ENCODE data around the gene TSHZ1.
A peak's percentile ranks its signal among the peaks of the same experiment; 100 is the strongest.

TSHZ1 gene

GRCh38 chr18:75277610-75277928 lies 67.0 kb downstream of the TSHZ1 start:
- no peak for DNase-seq

- no peak for DNase-seq
These were observed 68.8 kb downstream of the TSHZ1 start for GRCh38 chr18:75279381-75279780.

GRCh38 chr18:75280427-75281280 lies 70.1 kb downstream of the TSHZ1 start:
- no peak for DNase-seq

- DNase-seq, result no peak
These were observed 72.1 kb downstream of the TSHZ1 start for GRCh38 chr18:75282746-75283145.

GRCh38 chr18:75283731-75284130 lies 73.1 kb downstream of the TSHZ1 start:
- DNase-seq, result no peak

- no peak for DNase-seq
These were observed 74.0 kb downstream of the TSHZ1 start for GRCh38 chr18:75284566-75284965.

- no peak for DNase-seq
These were observed 75.3 kb downstream of the TSHZ1 start for GRCh38 chr18:75285876-75286275.

GRCh38 chr18:75287006-75287405 lies 76.4 kb downstream of the TSHZ1 start:
- DNase-seq, result no peak

- DNase-seq, result no peak
These were observed 77.1 kb downstream of the TSHZ1 start for GRCh38 chr18:75287700-75288099.

- DNase-seq, result no peak
These were observed 79.2 kb downstream of the TSHZ1 start for GRCh38 chr18:75289761-75290160.

GRCh38 chr18:75290737-75291358 lies 80.3 kb downstream of the TSHZ1 start:
- DNase-seq, result no peak

GRCh38 chr18:75291460-75291859 lies 80.9 kb downstream of the TSHZ1 start:
- DNase-seq, result no peak

- DNase-seq, result no peak
These were observed 83.0 kb downstream of the TSHZ1 start for GRCh38 chr18:75293591-75293990.

- peak; percentile 63 for DNase-seq
These were observed 87.1 kb downstream of the TSHZ1 start for GRCh38 chr18:75297731-75298130.

- no peak for DNase-seq
These were observed 94.3 kb downstream of the TSHZ1 start for GRCh38 chr18:75304678-75305557.

GRCh38 chr18:75305984-75306383 lies 95.4 kb downstream of the TSHZ1 start:
- DNase-seq, result no peak

- DNase-seq, result no peak
These were observed 96.9 kb downstream of the TSHZ1 start for GRCh38 chr18:75307530-75307929.

GRCh38 chr18:75309564-75309963 lies 99.0 kb downstream of the TSHZ1 start:
- DNase-seq, result no peak

GRCh38 chr18:75314117-75314516 lies 103.5 kb downstream of the TSHZ1 start:
- no peak for DNase-seq

GRCh38 chr18:75314606-75315005 lies 104.0 kb downstream of the TSHZ1 start:
- DNase-seq, result no peak

GRCh38 chr18:75316223-75316622 lies 105.6 kb downstream of the TSHZ1 start:
- DNase-seq, result peak; percentile 54

- no peak for DNase-seq
These were observed 106.2 kb downstream of the TSHZ1 start for GRCh38 chr18:75316826-75317225.

GRCh38 chr18:75317300-75317699 lies 106.7 kb downstream of the TSHZ1 start:
- no peak for DNase-seq

GRCh38 chr18:75317703-75318102 lies 107.1 kb downstream of the TSHZ1 start:
- no peak for DNase-seq

Measured in eye (tissue), 1 donor.